Stimulated activated naive CD8-positive, alpha-beta T cell treated with anti-CD3 and anti-CD28 coated beads, Interleukin-15, Interleukin-2, amounts not matched to agents 100 ng/mL and 50 ng/mL, for 24 hours (primary cell): Measurements from ENCODE around the gene PDSS2.

Experiments
- H3K27ac Mint-ChIP-seq: one replicate; pipeline ENCODE4 v1.8.0; 2021; ENCODE audit warnings: mild to moderate bottlenecking, mixed read lengths
- H3K27me3 Mint-ChIP-seq: one replicate; pipeline ENCODE4 v1.8.0; 2021; ENCODE audit warnings: mixed read lengths
- H3K36me3 Mint-ChIP-seq: one replicate; pipeline ENCODE4 v1.8.0; 2021; ENCODE audit warnings: low read depth, mixed read lengths
- H3K4me1 Mint-ChIP-seq: one replicate; pipeline ENCODE4 v1.8.0; 2021; ENCODE audit warnings: low read depth, mixed read lengths
- H3K4me3 Mint-ChIP-seq: one replicate; pipeline ENCODE4 v1.8.0; 2021; ENCODE audit warnings: mild to moderate bottlenecking, mixed read lengths
- H3K9me3 Mint-ChIP-seq: one replicate; pipeline ENCODE4 v1.8.0; 2021; ENCODE audit warnings: mixed read lengths

PDSS2 gene

DNA sequence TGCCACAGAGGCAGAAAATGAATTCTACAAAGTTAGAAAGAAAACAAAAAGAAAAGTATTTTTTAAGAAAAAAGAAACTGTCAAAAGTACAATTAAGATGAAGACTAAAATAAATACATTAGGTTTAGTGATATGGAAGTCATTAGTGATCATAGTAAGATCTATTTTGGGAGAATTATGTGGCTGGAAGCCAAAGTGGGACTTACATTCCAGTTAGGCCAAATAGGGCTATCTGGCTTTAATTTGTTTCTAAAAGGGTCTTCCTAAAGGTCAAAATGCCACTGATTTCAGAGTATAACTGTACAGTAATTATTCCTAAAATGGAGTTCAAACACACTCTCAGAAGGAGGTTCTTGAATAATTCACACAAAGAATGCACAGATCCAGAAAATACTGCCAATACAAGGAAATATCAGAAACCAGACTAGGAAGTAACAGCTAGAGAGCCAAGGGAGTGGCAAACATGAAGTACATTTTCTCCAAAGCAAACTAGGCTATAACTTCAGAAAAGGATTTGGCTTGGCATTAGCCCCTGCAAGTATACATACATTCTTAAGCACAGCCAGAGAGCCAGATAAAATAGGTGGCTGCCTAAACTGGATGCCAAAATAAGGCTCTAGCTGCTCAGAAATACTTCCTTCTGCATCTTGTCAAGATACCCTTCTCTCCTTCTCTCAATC, 45.3 kb downstream of the PDSS2 start:
- no peak overlapping the region for H3K4me3 Mint-ChIP-seq
- H3K9me3 Mint-ChIP-seq: no peaks in the 10 kb centered on the region
- peaks cover 18% of the 10 kb centered on the region for H3K36me3 Mint-ChIP-seq
- H3K27ac Mint-ChIP-seq: no peak overlapping the region
- no peaks in the 10 kb centered on the region for H3K27me3 Mint-ChIP-seq
- no peaks in the 10 kb centered on the region for H3K4me1 Mint-ChIP-seq

DNA sequence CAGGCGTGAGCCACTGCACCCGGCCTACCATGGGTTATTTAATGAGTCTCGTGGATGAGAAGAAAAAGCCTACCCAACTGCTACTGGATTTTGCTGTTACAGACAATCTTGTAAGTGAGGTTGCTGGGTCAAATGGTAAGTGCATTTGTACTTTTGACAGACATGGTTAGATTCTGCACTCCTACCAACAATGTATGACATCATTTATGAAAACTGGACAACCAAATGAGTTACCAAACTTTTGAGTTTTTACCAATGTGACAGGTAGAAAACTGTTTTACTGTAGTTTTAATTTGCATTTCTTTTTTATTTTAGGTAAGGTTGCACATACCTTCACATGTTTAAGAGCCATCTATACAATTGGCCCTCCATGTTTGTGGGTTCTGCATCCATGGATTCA, 48.2 kb downstream of the PDSS2 start:
- no peak overlapping the region for H3K4me3 Mint-ChIP-seq
- peaks cover 26% of the 10 kb centered on the region for H3K36me3 Mint-ChIP-seq
- no peaks in the 10 kb centered on the region for H3K4me1 Mint-ChIP-seq
- H3K27ac Mint-ChIP-seq: no peak overlapping the region
- peaks cover 6% of the 10 kb centered on the region for H3K9me3 Mint-ChIP-seq
- H3K27me3 Mint-ChIP-seq: no peaks in the 10 kb centered on the region

DNA sequence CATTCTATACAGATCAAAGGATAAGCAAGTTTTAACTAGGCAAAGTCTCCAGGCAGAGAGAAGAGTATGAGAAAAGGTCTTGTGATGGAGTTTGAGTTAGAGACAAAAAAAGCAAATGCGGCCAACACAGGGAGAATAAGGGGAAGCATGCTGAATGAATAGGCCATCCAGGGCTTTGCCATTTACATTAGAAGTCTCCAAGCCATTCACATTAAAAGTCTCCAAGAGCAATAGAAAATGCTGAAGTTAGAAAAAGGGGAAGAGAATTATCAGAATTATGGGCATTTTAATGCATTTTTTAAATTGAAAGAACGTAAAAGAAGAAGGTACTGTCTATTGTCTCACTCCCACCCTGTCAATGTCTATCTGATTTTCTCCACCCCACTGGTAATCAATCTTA, 49.4 kb downstream of the PDSS2 start:
- Mint-ChIP-seq H3K27ac (no peak overlapping the region), H3K4me3 (no peak overlapping the region)

DNA sequence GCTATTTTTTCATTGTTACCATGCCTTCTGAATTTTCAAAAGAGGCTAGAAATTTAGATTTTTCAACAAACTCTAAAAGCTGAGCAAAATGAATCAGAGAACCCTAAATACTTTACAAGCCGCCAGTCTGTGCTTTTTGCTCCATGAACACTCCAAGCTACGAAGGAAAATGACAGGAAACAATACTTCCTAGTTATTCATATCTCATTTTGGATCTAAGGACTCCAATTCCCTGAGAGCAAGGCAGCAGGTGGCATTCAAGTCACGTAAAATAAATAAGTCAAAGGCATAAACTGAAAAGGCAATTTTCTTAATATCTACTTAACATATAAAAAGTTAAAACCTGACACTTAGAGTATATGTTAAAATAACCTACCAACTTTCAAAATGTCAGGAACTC, 50.6 kb downstream of the PDSS2 start:
- Mint-ChIP-seq H3K4me3 (no peak overlapping the region), H3K27ac (no peak overlapping the region), H3K4me1 (no peaks in the 10 kb centered on the region), H3K36me3 (peaks cover 41% of the 10 kb centered on the region), H3K9me3 (peaks cover 22% of the 10 kb centered on the region), H3K27me3 (no peaks in the 10 kb centered on the region)

More for the DNA sequence above, 49.4 kb downstream of the PDSS2 start:
- Mint-ChIP-seq H3K4me1 (no peaks in the 10 kb centered on the region), H3K27me3 (no peaks in the 10 kb centered on the region), H3K9me3 (peaks cover 11% of the 10 kb centered on the region), H3K36me3 (peaks cover 31% of the 10 kb centered on the region)

DNA sequence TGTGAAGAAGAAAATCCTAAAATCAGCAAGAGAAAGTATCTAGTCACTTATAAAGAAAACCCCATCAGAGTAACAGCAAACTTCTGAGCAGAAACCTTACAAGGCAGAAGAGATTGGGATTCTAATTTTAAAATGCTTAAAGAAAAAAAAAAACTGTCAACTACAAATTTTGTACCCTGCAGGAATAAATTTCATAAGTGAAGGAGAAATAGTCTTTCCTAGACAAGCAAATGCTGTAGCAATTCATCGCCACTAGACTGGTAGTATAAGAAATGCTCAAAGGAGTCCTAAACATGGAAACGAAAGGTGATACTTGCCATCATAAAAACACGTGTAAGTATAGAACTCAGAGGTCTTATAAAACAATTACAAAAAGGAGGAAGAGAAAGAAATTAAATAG, 54.4 kb downstream of the PDSS2 start:
- Mint-ChIP-seq H3K9me3 (peaks cover 22% of the 10 kb centered on the region), H3K4me1 (no peaks in the 10 kb centered on the region), H3K27ac (no peak overlapping the region), H3K36me3 (peaks cover 69% of the 10 kb centered on the region), H3K4me3 (no peak overlapping the region), H3K27me3 (no peaks in the 10 kb centered on the region)

DNA sequence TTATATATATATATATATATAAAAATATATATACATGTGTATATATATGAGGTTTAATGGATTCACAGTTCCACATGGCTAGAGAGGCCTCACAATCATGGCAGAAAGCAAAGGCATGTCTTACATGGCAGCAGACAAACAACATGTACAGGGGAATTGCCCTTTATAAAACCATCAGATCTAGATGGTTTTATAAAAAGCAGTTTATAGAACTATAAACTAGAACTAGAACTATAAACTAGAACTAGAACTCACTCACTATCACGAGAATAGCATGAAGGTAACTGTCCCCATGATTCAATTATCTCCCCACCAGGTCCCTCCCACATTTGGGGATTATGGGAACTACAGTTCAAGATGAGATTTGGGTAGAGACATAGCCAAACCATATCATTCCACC, 56.8 kb downstream of the PDSS2 start:
- no peaks in the 10 kb centered on the region for H3K4me1 Mint-ChIP-seq
- no peaks in the 10 kb centered on the region for H3K27me3 Mint-ChIP-seq
- no peak overlapping the region for H3K27ac Mint-ChIP-seq
- peaks cover 68% of the 10 kb centered on the region for H3K36me3 Mint-ChIP-seq
- no peak overlapping the region for H3K4me3 Mint-ChIP-seq
- H3K9me3 Mint-ChIP-seq: peaks cover 22% of the 10 kb centered on the region

DNA sequence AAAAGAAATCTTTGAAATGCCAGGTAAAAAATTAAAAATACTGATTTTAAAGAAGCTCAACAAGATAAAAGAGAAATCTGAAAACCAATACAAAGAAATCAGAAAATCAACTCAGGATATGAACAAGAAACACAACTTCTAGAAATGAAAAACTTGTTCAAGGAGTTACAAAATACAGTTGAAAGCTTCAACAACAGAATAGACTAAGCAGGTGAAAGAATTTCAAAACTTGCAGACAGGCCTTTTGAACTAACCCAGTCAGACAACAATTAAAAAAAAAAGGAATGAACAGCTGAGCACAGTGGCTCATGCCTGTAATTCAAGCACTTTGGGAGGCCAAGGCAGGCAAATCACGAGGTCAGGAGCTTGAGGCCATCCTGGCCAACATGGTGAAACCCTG, 57.8 kb downstream of the PDSS2 start:
- Mint-ChIP-seq H3K27me3 (no peaks in the 10 kb centered on the region), H3K9me3 (peaks cover 17% of the 10 kb centered on the region), H3K4me1 (no peaks in the 10 kb centered on the region), H3K27ac (no peak overlapping the region), H3K4me3 (no peak overlapping the region), H3K36me3 (peaks cover 67% of the 10 kb centered on the region)

DNA sequence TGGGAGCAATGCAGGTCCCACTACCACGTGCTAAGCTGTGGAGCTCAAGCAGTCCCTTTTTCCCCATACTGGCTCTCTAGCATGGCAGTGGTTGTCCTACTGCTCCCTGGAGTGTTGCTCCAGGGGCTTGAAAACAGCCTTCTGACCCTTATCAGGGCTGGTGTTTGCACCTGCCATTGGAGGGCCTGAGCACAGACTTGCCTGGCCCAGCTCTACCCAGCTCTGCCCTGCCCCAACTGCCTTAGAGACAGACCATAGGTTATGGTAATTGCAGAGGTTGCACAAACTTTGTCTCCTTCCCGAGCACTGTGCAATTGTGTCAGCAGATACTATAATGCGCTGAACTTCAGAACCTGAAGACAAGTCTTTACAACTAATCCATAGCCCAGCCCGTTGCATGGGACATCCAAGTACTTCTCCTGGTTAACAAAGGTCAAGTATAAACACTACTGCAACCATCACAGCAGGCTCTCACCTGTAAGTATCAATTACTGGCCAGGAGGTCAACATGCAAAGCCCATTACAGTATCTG, 58.7 kb downstream of the PDSS2 start:
- Mint-ChIP-seq H3K27me3 (no peaks in the 10 kb centered on the region), H3K9me3 (peaks cover 22% of the 10 kb centered on the region), H3K4me3 (no peak overlapping the region), H3K4me1 (no peaks in the 10 kb centered on the region), H3K27ac (no peak overlapping the region), H3K36me3 (peaks cover 73% of the 10 kb centered on the region)

DNA sequence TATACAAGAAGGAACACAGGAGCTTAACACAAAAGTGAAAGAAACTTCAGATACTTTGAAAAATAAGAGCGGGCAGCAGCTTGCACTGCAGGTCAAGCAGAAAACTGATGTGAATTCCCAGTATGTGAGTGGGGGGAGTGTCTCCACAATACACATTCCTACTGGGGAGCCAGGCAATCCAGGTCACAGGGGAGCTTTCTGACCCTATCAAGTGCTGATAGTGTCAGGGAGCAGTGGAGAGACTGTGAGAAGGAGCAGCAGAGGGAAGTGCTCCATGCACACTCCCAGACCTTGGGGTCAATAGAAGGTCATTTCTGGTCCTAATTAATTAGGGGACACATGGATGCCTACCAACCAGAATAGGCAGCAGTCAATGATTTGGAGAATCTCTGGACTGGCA, 59.4 kb downstream of the PDSS2 start:
- Mint-ChIP-seq H3K36me3 (peaks cover 71% of the 10 kb centered on the region), H3K9me3 (peaks cover 24% of the 10 kb centered on the region), H3K4me1 (no peaks in the 10 kb centered on the region), H3K27ac (no peak overlapping the region), H3K4me3 (no peak overlapping the region), H3K27me3 (no peaks in the 10 kb centered on the region)

DNA sequence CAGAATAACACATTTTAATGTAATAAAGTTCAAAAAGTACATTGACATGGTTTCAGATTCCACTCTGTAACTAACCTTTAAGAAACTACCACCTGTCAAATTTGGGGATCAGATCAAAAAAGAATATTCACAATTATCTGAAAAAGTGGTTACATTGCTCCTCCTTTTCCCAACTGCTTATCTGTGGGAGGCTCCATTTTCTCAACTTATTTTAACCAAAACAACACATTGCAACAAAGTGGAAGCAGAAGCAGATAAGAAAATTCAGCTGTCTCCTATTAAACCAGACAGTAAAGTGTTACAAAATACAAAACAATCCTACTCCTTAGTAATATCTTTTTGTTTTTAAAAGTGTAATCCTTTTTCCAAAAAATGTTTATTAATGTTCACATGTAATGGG, 61.4 kb downstream of the PDSS2 start:
- no peaks in the 10 kb centered on the region for H3K27me3 Mint-ChIP-seq
- H3K9me3 Mint-ChIP-seq: peaks cover 22% of the 10 kb centered on the region
- H3K36me3 Mint-ChIP-seq: peaks cover 65% of the 10 kb centered on the region
- no peak overlapping the region for H3K27ac Mint-ChIP-seq
- H3K4me3 Mint-ChIP-seq: no peak overlapping the region
- no peaks in the 10 kb centered on the region for H3K4me1 Mint-ChIP-seq

DNA sequence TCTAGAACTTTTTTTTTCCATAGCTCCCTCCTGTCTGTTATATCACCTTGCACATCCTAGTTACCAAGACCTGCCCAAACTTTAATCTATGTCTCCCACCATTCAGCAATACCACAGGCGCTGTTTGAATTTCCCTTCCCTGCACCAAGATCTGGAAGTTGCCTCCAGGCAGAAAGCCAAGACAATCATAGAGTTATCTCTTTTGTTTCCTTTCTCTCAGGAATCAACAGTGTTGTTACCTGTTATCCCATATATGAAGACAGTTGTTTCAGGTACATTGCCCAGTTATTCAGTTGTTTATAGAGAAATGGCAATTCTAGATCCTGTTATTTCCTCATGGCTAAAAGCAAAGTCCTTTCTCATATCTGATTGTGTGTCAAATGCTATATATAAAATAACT, 63.2 kb downstream of the PDSS2 start:
- peaks cover 59% of the 10 kb centered on the region for H3K36me3 Mint-ChIP-seq
- H3K9me3 Mint-ChIP-seq: peaks cover 27% of the 10 kb centered on the region
- no peak overlapping the region for H3K4me3 Mint-ChIP-seq
- H3K27ac Mint-ChIP-seq: no peak overlapping the region
- H3K4me1 Mint-ChIP-seq: no peaks in the 10 kb centered on the region
- H3K27me3 Mint-ChIP-seq: no peaks in the 10 kb centered on the region

DNA sequence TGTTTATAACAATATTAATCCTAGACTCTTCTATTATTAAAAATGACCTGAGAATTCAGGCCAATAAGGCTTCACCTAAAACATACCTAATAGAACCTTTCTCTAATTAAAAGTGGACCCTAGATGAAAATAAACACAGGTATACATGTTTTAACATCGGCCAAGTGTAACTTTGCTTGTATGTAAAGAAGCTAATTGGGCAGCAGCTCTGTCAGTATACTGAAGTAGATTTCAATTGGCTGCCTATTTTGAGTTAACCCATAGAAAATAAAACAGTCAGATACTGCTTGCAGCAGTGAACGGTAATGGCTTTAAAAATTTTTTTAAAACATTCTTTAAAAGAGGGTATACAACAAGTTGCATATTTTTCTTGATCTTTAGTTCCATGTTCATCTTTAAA, 67.3 kb downstream of the PDSS2 start:
- peaks cover 39% of the 10 kb centered on the region for H3K36me3 Mint-ChIP-seq

DNA sequence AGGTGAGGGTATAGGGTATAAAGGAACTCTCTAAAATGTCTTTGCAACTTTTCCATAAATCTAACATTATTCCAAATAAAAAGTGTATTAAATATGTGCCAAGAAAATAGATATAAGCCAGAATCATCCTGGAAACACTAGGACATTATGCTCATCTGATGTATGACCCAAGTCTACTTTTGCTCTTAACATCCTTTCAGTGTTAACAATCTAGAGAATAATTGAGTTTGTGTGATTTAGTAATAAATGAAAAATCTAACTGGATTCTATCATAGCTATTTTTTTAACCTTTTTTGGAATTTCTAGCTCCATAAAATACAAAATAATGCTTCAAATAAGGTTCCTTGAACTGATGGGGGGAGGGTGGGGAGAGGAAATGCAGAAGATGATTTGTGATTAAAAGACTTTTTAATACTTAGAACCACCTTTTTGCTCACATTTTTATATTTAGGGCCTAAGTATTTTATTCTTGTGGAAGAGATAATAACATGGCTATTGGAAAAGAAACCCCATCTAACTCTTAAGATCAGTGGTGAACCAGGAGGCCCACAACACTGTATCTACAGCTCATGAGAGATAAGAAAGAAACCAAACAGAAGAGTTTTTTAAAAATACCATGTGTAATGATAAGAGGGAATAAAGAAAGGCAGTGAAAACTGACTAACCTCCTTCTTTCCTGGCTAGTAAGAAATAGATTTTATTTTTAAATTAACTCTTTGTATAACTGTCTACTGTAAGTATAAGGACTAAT, 68.5 kb downstream of the PDSS2 start:
- H3K27ac Mint-ChIP-seq: no peak overlapping the region
- peaks cover 32% of the 10 kb centered on the region for H3K36me3 Mint-ChIP-seq
- H3K9me3 Mint-ChIP-seq: peaks cover 23% of the 10 kb centered on the region
- no peaks in the 10 kb centered on the region for H3K27me3 Mint-ChIP-seq
- no peak overlapping the region for H3K4me3 Mint-ChIP-seq
- H3K4me1 Mint-ChIP-seq: peaks cover 10% of the 10 kb centered on the region

More for the DNA sequence above, 67.3 kb downstream of the PDSS2 start:
- no peak overlapping the region for H3K27ac Mint-ChIP-seq
- no peaks in the 10 kb centered on the region for H3K27me3 Mint-ChIP-seq
- H3K4me3 Mint-ChIP-seq: no peak overlapping the region
- H3K9me3 Mint-ChIP-seq: peaks cover 27% of the 10 kb centered on the region
- peaks cover 10% of the 10 kb centered on the region for H3K4me1 Mint-ChIP-seq

DNA sequence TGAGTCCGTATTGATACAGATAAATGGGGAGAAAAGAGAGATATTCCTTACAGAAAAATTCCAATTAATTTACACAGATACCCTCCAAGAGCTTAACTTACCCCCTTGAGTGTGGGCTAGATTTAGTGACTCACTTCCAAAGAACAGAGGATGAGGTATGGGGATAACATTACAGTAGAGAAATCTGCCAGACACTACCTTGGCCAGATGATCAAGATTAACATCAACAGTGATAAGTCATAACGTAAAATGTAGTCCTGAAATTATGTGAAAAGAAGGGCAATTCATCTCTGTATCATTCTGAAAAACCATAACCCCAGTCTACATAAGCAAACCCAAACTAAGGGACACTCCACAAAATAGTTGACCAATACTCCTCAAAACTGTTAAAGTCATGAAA, 69.3 kb downstream of the PDSS2 start:
- H3K36me3 Mint-ChIP-seq: peaks cover 28% of the 10 kb centered on the region
- H3K4me1 Mint-ChIP-seq: peaks cover 10% of the 10 kb centered on the region
- H3K27ac Mint-ChIP-seq: no peak overlapping the region
- no peak overlapping the region for H3K4me3 Mint-ChIP-seq
- H3K9me3 Mint-ChIP-seq: peaks cover 16% of the 10 kb centered on the region
- H3K27me3 Mint-ChIP-seq: no peaks in the 10 kb centered on the region

DNA sequence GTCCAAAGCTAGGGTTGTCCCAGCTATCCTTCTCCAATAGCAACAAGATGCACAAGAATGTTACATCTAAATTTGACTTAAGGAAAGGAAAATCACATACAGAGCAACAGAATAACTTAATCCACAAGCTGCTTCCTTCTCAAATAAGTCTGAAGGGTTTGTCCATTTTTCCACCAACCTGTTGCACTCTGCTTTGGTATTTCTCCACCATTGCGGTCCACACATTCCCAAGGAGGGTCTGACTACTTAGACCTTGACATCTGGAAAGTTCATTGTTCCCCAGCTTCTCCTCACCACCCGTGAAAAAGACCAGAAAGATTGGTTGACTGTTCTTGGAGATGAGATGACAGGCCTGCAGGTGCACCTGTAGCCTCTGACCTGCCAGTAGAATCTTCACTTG, 72.5 kb downstream of the PDSS2 start:
- Mint-ChIP-seq H3K27ac (no peak overlapping the region), H3K4me3 (no peak overlapping the region), H3K9me3 (no peaks in the 10 kb centered on the region), H3K36me3 (peaks cover 17% of the 10 kb centered on the region), H3K27me3 (no peaks in the 10 kb centered on the region), H3K4me1 (peaks cover 10% of the 10 kb centered on the region)
